Measurements from ENCODE around the gene ATP13A2.

ATP13A2 gene

DNA sequence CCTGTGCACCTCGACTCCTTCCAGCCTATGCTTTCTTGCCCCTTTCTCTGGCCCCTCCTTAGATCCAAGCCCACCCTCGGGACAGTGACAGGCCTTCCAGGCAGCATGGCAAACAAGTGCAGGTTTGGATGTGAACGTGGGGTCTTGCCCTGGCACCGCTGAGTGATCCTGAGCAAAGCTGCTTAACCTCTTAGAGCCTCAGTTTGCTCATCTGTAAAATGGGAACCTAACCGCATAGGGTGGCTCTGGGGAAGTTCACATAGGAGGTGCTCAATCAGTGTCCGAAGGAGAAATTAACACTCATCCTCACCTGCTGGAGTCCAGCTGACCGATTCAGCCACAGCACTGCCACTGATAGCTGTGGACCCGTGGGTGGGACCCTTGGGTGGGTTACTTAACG lies 38.5 kb downstream of the ATP13A2 start:
- no peak overlapping the region for H3K9ac ChIP-seq
- no peak overlapping the region for H2AFZ ChIP-seq
- H3K27me3 ChIP-seq (ENCODE audit: control insufficient read depth, insufficient read depth, low read length): no peaks in the 10 kb centered on the region
- no peak overlapping the region for H3K4me3 ChIP-seq (ENCODE audit: low read depth, low read length)
- no peaks in the 10 kb centered on the region for H3K36me3 ChIP-seq (ENCODE audit: control insufficient read depth, insufficient read depth, low read length)
- H3K27ac ChIP-seq: no peak overlapping the region
- H3K4me2 ChIP-seq (ENCODE audit: low read length): no peak overlapping the region
- H3K79me2 ChIP-seq: no peaks in the 10 kb centered on the region
- H3K9me3 ChIP-seq (ENCODE audit: control insufficient read depth, low read length): no peaks in the 10 kb centered on the region
- TF ChIP-seq, protein P1, sequence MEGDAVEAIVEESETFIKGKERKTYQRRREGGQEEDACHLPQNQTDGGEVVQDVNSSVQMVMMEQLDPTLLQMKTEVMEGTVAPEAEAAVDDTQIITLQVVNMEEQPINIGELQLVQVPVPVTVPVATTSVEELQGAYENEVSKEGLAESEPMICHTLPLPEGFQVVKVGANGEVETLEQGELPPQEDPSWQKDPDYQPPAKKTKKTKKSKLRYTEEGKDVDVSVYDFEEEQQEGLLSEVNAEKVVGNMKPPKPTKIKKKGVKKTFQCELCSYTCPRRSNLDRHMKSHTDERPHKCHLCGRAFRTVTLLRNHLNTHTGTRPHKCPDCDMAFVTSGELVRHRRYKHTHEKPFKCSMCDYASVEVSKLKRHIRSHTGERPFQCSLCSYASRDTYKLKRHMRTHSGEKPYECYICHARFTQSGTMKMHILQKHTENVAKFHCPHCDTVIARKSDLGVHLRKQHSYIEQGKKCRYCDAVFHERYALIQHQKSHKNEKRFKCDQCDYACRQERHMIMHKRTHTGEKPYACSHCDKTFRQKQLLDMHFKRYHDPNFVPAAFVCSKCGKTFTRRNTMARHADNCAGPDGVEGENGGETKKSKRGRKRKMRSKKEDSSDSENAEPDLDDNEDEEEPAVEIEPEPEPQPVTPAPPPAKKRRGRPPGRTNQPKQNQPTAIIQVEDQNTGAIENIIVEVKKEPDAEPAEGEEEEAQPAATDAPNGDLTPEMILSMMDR (IDR thresholded peaks at IDR 0.05): no peak
- H3K4me1 ChIP-seq: no peaks in the 10 kb centered on the region

- H3K9me3 ChIP-seq (ENCODE audit: control insufficient read depth, low read length): no peaks in the 10 kb centered on the region
- TF ChIP-seq, protein P1 (IDR thresholded peaks at IDR 0.05): no peak
- no peaks in the 10 kb centered on the region for H3K27me3 ChIP-seq (ENCODE audit: control insufficient read depth, insufficient read depth, low read length)
- H3K79me2 ChIP-seq: no peaks in the 10 kb centered on the region
- peaks cover 2% of the 10 kb centered on the region for H3K4me1 ChIP-seq
- no peak overlapping the region for H3K4me2 ChIP-seq (ENCODE audit: low read length)
- H3K9ac ChIP-seq: no peak overlapping the region
- H3K27ac ChIP-seq: no peak overlapping the region
- H2AFZ ChIP-seq: no peak overlapping the region
- H3K4me3 ChIP-seq (ENCODE audit: low read depth, low read length): no peak overlapping the region
- H3K36me3 ChIP-seq (ENCODE audit: control insufficient read depth, insufficient read depth, low read length): no peaks in the 10 kb centered on the region
Measured at GRCh38 chr1:16972189-16972895, 39.4 kb downstream of the ATP13A2 start.

DNA sequence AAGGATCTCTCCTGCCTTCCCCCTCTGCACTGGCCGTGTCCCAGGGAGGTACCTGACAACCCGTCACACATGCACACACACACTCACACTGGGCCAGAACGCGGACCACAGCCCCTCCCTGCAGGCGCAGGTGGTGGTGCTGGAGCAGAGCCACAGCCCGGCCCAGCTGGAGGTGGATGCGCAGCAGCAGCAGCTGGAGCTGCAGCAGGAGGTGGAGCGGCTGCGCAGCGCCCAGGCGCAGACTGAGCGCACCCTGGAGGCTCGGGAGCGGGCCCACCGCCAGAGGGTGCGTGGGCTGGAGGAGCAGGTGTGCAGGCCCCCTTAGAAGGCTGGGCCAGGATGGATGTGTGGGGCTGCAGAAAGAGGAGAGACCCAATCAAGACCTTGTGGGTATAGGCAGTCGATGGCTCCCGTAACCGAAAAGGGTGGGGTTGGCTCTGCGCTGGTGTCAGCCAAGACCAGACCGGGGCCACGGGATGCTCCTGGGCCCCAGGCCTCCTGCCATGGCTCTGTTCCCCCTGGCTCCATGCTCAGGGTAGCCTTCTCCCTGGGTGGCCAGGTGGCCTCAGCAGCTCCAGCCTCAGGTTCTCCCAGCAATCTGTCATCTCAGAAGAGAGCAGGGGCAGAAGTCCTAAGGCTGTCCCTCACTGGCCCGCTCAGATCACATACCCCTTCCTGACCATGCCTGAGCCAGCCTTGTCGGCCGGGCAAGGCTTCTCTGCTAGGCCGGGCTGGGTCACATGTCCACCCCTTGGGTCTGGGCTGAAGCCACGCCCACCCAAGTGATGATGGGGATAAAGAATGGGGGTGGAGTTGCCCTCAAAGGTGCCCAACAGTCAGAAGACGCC lies 40.2 kb downstream of the ATP13A2 start:
- no peaks in the 10 kb centered on the region for H3K27me3 ChIP-seq (ENCODE audit: control insufficient read depth, insufficient read depth, low read length)
- no peaks in the 10 kb centered on the region for H3K36me3 ChIP-seq (ENCODE audit: control insufficient read depth, insufficient read depth, low read length)
- H2AFZ ChIP-seq: no peak overlapping the region
- H3K9me3 ChIP-seq (ENCODE audit: control insufficient read depth, low read length): no peaks in the 10 kb centered on the region
- no peak overlapping the region for H3K27ac ChIP-seq
- no peak overlapping the region for H3K9ac ChIP-seq
- H3K79me2 ChIP-seq: no peaks in the 10 kb centered on the region
- no peak overlapping the region for H3K4me2 ChIP-seq (ENCODE audit: low read length)
- TF ChIP-seq, protein P1 (IDR thresholded peaks at IDR 0.05): no peak
- no peak overlapping the region for H3K4me3 ChIP-seq (ENCODE audit: low read depth, low read length)
- peaks cover 2% of the 10 kb centered on the region for H3K4me1 ChIP-seq

GRCh38 chr1:16970132-16970910 lies 41.4 kb downstream of the ATP13A2 start:
- no peak overlapping the region for H3K4me2 ChIP-seq (ENCODE audit: low read length)
- TF ChIP-seq, protein P1 (IDR thresholded peaks at IDR 0.05): no peak
- H3K79me2 ChIP-seq: no peaks in the 10 kb centered on the region
- no peak overlapping the region for H3K4me3 ChIP-seq (ENCODE audit: low read depth, low read length)
- peaks cover 2% of the 10 kb centered on the region for H3K4me1 ChIP-seq
- H3K27ac ChIP-seq: no peak overlapping the region
- no peaks in the 10 kb centered on the region for H3K36me3 ChIP-seq (ENCODE audit: control insufficient read depth, insufficient read depth, low read length)
- H2AFZ ChIP-seq: no peak overlapping the region
- no peak overlapping the region for H3K9ac ChIP-seq
- H3K9me3 ChIP-seq (ENCODE audit: control insufficient read depth, low read length): no peaks in the 10 kb centered on the region
- no peaks in the 10 kb centered on the region for H3K27me3 ChIP-seq (ENCODE audit: control insufficient read depth, insufficient read depth, low read length)
